Uterus (tissue), 4 donors: Measurements from ENCODE around the gene AIP. TPM values are rescaled to one million over a fixed set of nuclear protein-coding genes. Genes with fewer than 3 reads are reported as not detected.
"Not testable (repeated sequence)": the region's sequence is repeated elsewhere in the genome, so short reads cannot be mapped to it uniquely, and the experiment has no call there.

ENCODE experiments used
- DNase-seq, 2 donors: peaks; one replicate each; pipeline ENCODE4 v3.0.0-alpha.2; 2019 to 2020
- H3K27ac ChIP-seq, 2 donors: fragments of 200-600 bp; sonication (generic); 1 replicate in 1 of 2; 2 replicates in 1 of 2; pipeline ENCODE4 v1.5.1; 2016 to 2018
- H3K27me3 ChIP-seq, 2 donors: fragments of 200-600 bp; sonication (generic); one replicate each; pipeline ENCODE4 v1.5.1; 2018 to 2019; ENCODE audit warnings: control low read depth in 1 of 2
- H3K36me3 ChIP-seq, 2 donors: fragments of 200-600 bp; sonication (generic); one replicate each; pipeline ENCODE4 v1.5.1; 2019; ENCODE audit warnings: control low read depth in 1 of 2
- H3K4me1 ChIP-seq, 2 donors: fragments of 200-600 bp; sonication (generic); one replicate each; pipeline ENCODE4 v1.5.1; 2018 to 2019; ENCODE audit warnings: control low read depth in 1 of 2
- H3K4me3 ChIP-seq, 2 donors: fragments of 200-600 bp; sonication (generic); 1 replicate in 1 of 2; 2 replicates in 1 of 2; pipeline ENCODE4 v1.5.1; 2018 to 2019; ENCODE audit warnings: mild to moderate bottlenecking in 1 of 2
- H3K9me3 ChIP-seq, 2 donors: fragments of 200-600 bp; sonication (generic); one replicate each; pipeline ENCODE4 v1.5.1; 2019; ENCODE audit warnings: control low read depth in 1 of 2
- POLR2A ChIP-seq, 2 donors: fragments of 450-650 bp; IDR thresholded peaks; one replicate each; pipeline ENCODE4 v1.6.1; 2016; ENCODE audit warnings: antibody characterized with exemption in 2 of 2, mild to moderate bottlenecking in 1 of 2, moderate library complexity in 1 of 2
- intact Hi-C: fragments of 100-400 bp; cut with DNase I; formaldehyde crosslinking; loops from one replicate; pipeline ENCODE4 v1.15.1; 2023; ENCODE audit warnings: low total_unique reads
- total RNA-seq, 4 donors: library from RNA; depleted of rRNA in 3 of 4; stranded (reverse); fragments of >200 nt in 3 of 4; gene quantifications; one replicate each; pipeline versions ENCODE4 v1.1.0 to v1.2.4, GENCODE V29; 2014 to 2023
- TF ChIP-seq, protein P1 (sequence below), 4 experiments: fragments of 200-600 bp in 2 of 4; fragments of 450-650 bp in 2 of 4; sonication (generic) in 2 of 4; IDR thresholded peaks; one replicate each; pipeline ENCODE4 v1.5.1; 2016 to 2019; ENCODE audit warnings: antibody characterized with exemption in 4 of 4, mild to moderate bottlenecking in 2 of 4, moderate library complexity in 1 of 4
- donor health status: DM: yes; HTN: yes; CAD: no.

The AIP gene
- total RNA-seq, 4 donors from 2014 or later: 52.9 to 131 (median 85.5) TPM

DNA sequence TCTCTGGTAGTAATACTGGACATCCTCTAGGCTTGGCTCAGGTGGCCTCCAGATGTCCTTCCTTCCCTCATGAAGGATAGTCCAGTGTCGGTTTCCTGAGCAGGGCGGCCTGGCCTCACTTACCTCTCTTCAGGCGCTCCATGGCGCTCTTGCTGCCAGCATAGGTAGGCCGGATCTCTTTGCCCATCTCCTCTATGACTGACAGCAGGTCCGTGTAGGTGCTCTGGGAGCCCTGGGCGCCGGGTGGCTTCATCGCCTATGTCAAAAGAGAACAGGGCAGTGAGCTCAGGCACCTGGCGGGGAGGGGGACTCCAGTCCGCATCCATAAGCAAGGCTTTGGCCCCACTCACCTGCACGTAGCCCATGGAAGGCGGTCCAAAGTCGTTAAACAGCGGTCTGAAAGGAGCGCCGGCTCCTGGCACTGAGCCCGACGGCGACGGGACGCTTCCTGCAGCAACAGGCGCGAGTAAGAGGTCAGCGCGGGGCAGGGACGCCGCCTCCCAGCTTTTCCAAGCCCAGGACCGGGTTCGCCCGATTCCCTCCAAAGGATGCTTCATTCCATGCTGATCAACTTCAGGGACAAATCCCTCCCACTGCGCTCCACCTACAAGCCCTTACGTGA is 24.5 kb downstream of the AIP start:
- peaks cover 0 to 18% of the 10 kb centered on the region in 2 donors for H3K4me1 ChIP-seq

DNA sequence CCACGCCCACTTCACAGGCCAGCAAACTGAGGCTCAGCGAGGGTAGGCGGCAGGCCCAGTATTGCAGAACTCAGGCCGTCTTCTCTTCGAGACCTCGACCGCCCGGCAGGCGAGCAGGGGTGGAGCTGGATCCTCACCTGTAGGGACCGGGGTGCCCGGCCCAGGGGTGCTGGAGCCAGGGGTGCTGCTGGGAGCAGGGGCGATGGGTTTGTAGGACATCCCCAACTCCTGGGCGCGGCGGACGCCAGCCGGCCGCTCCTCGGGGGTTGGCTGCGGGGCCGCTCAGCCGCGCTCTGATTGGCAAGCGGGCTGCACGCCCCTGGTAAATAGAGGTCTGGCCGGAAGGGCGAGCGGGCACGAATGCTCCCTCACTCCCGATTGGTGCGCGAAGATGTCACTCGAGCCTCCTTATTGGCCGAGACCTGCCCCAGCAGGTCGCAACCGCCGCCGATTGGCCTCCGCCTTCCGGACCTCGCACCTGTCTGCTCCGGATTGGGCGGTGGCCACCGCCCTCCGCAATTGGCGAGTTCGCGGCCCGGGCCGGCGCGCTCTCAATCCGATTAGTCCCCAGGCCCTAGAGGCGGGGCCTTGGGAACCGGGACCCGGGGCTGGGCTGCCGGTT is 25.1 kb downstream of the AIP start, which contains the start of gene CDK2AP2:
CDK2AP2 (minus strand) TSS at position 299 of the 622 bp plus-strand sequence; CDS start at position 219, 80 bp downstream.
- Histone ChIP-seq H3K4me1 (peaks cover 0 to 18% of the 10 kb centered on the region in 2 donors), H3K4me3 (peak within 1 kb of the TSS; percentile 61 to 81), H3K36me3 (no peaks in the 10 kb centered on the region), H3K27ac (peak within 1 kb of the TSS; percentile 90 to 93), H3K9me3 (no peaks in the 10 kb centered on the region), H3K27me3 (no peaks in the 10 kb centered on the region)
- peak; percentile 98 to 99 for DNase-seq
- TF ChIP-seq, protein P1, sequence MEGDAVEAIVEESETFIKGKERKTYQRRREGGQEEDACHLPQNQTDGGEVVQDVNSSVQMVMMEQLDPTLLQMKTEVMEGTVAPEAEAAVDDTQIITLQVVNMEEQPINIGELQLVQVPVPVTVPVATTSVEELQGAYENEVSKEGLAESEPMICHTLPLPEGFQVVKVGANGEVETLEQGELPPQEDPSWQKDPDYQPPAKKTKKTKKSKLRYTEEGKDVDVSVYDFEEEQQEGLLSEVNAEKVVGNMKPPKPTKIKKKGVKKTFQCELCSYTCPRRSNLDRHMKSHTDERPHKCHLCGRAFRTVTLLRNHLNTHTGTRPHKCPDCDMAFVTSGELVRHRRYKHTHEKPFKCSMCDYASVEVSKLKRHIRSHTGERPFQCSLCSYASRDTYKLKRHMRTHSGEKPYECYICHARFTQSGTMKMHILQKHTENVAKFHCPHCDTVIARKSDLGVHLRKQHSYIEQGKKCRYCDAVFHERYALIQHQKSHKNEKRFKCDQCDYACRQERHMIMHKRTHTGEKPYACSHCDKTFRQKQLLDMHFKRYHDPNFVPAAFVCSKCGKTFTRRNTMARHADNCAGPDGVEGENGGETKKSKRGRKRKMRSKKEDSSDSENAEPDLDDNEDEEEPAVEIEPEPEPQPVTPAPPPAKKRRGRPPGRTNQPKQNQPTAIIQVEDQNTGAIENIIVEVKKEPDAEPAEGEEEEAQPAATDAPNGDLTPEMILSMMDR (IDR thresholded peaks at IDR 0.05): peak in 1 of 4 experiments; percentile 4
- TF ChIP-seq POLR2A (IDR thresholded peaks at IDR 0.05): peak; percentile 84 to 88
- intact Hi-C loops: loop anchor here (5.0 kb wide), 1 partner anchor 111 kb away; no protein-coding TSS in a partner anchor

More for the DNA sequence above, 24.5 kb downstream of the AIP start:
- Histone ChIP-seq H3K4me3 (peak overlapping the region; percentile 61 to 81), H3K36me3 (no peaks in the 10 kb centered on the region), H3K27ac (peak overlapping the region; percentile 90 to 93), H3K9me3 (no peaks in the 10 kb centered on the region), H3K27me3 (no peaks in the 10 kb centered on the region)
- TF ChIP-seq, protein P1 (IDR thresholded peaks at IDR 0.05): no peak
- TF ChIP-seq POLR2A (IDR thresholded peaks at IDR 0.05): no peak
- intact Hi-C loops: loop anchor here (5.0 kb wide), 1 partner anchor 110 kb away; no protein-coding TSS in a partner anchor
- no peak for DNase-seq

DNA sequence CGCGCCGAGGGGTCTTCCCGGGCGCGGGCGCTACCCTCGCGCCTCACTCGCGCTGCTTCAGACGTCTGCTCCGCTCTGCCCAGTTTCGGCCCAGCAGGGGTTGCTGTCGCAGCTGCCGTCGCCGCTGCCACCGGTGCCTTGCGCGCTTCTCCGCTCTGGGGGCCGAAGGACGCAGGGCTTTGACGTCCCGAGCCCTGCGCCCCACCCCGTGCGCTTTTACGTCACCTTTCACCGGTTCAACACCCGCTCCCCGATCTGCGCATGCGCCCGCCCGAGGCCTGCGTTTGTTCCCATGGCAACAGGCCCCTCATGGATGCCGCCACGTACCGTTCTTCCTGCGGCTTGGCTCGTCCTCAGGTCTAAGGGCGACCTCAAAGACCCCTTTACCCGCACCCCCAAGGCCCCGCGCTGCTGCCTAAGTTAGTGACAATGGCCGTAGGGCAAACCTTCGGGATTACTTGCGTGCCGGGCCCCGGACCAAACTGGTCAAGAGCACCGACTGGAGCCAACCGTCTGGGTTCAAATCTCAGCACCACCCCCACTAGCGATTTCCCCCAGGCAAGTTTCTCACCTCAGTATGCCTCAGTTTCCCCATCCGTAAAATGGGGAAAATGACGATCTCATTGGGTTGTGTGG is 25.8 kb downstream of the AIP start:
- Histone ChIP-seq H3K4me1 (peaks cover 0 to 18% of the 10 kb centered on the region in 2 donors), H3K27me3 (no peaks in the 10 kb centered on the region), H3K36me3 (no peaks in the 10 kb centered on the region), H3K4me3 (peak overlapping the region; percentile 61 to 81), H3K27ac (peak overlapping the region; percentile 90 to 93), H3K9me3 (no peaks in the 10 kb centered on the region)
- TF ChIP-seq, protein P1 (IDR thresholded peaks at IDR 0.05): peak in 2 of 4 experiments; percentile 16 to 33
- TF ChIP-seq POLR2A (IDR thresholded peaks at IDR 0.05): peak; percentile 21 to 43
- intact Hi-C loops: loop anchor here (5.0 kb wide), 1 partner anchor 111 kb away; no protein-coding TSS in a partner anchor
- DNase-seq: peak; percentile 95 to 98

DNA sequence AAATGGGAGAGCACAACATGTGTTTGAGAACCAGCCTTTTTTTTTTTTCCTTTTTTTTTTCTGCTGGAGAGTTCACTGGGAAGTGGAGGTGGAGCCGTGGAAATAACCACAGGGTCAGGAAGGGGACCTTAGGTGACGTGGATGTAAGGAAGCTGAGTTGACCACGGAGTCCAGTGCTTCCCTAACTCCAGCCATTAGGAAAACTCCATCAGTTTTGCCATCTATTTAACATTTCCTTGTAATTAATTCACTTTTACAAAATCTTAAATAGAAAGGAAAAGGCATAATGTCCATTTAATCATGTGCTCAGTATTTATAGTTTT is 27.2 kb downstream of the AIP start:
- Histone ChIP-seq H3K27me3 (no peaks in the 10 kb centered on the region), H3K4me1 (peaks cover 0 to 10% of the 10 kb centered on the region in 2 donors)
- intact Hi-C loops: no loop called here

DNA sequence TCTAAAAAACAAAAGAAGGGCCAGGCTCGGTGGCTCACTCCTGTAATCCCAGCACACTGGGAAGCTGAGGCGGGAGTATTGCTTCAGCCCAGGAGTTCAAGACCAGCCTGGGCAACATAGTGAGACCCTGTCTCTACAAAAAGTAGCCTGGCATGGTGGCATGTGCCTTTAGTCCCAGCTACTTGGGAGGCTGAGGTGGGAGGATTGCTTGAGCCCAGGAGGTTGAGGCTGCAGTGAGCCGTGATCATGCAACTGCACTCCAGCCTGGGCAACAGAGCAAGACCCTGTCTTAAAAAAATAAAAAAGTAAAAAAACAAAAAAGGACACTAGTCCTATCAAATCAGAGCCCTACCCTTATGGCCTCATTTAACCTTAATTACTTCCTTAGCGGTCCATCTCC is 28.7 kb downstream of the AIP start:
- H3K27ac ChIP-seq, H3K36me3 ChIP-seq, intact Hi-C loops, DNase-seq, H3K4me3 ChIP-seq, H3K9me3 ChIP-seq, H3K4me1 ChIP-seq, H3K27me3 ChIP-seq: not testable (repeated sequence)

More for the DNA sequence above, 27.2 kb downstream of the AIP start:
- Histone ChIP-seq H3K4me3 (no peak overlapping the region), H3K36me3 (no peaks in the 10 kb centered on the region), H3K9me3 (no peaks in the 10 kb centered on the region), H3K27ac (no peak overlapping the region)
- no peak for DNase-seq
- TF ChIP-seq, protein P1 (IDR thresholded peaks at IDR 0.05): no peak
- no peak for TF ChIP-seq POLR2A (IDR thresholded peaks at IDR 0.05)
